ENCODE measurements around the gene TEX48.

TEX48 gene

DNA sequence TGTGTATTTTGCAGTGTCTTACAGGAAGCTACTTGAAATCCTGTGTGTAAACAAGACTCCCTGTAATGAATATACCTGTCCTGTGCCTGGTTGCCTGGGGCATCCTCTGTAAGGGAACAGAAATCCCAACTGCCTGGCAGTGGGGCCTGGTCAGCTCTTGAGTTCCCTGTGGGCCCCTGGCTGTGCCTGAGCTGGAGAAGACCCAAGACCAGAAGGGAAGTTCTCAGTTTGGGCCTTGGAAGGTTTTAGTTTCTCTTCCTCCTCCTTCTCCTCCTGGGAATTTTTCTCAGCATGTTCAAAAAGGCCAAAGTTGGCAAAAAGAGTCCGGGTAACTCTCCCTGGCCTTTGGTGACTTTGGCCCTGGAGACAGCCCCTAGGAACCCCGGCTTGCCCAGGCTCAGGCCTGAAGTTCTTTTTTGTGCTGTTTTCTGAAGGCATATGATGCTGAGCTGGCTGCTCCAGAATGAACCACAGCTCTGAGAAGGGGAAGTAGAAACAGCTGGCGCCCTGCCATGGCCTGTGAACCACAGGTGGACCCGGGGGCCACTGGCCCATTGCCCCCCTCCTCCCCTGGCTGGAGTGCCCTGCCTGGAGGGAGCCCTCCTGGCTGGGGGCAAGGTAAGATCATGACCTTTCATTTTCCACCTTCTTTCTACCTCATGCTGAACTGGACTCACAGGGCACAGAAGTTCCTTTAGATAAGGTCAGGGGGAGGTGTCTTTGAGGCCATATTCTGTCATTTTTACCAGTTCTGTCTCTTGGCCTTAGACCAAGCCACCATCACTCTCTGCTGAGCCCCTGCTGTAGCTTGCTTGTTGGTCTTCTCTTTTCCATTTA lies 65.1 kb downstream of the TEX48 start:
- no peak for DNase-seq
